ENCODE data around the gene BANP. TPM values are rescaled to one million over a fixed set of nuclear protein-coding genes. Genes with fewer than 3 reads are reported as not detected.

BANP gene
- total and polyA plus RNA-seq, 2 of the 8 experiments (the other 6 are each of a cell fraction or from before 2014, with no cell fraction given), result 25.8 to 39.8 TPM

DNA sequence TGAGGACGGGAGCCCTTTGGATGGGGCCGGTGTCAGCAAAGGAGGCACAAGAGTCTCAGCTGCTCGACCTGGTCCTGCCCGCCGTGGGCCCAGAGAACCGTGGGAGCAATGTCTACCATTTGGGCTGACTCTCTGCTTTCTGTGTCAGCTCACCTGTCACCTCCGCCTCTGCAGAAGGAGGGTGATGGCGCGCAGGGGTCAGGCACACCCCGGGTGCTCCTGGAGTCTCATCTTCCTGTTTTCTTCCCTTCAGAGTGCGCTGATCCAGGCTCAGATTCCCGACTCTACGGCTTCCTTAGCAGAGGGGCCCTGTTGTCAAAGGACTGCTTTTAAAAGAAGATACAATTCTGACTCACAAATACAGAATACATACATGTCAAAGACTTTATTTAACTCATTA, 167.1 kb downstream of the BANP start (continued):
- TF ChIP-seq, protein P1, sequence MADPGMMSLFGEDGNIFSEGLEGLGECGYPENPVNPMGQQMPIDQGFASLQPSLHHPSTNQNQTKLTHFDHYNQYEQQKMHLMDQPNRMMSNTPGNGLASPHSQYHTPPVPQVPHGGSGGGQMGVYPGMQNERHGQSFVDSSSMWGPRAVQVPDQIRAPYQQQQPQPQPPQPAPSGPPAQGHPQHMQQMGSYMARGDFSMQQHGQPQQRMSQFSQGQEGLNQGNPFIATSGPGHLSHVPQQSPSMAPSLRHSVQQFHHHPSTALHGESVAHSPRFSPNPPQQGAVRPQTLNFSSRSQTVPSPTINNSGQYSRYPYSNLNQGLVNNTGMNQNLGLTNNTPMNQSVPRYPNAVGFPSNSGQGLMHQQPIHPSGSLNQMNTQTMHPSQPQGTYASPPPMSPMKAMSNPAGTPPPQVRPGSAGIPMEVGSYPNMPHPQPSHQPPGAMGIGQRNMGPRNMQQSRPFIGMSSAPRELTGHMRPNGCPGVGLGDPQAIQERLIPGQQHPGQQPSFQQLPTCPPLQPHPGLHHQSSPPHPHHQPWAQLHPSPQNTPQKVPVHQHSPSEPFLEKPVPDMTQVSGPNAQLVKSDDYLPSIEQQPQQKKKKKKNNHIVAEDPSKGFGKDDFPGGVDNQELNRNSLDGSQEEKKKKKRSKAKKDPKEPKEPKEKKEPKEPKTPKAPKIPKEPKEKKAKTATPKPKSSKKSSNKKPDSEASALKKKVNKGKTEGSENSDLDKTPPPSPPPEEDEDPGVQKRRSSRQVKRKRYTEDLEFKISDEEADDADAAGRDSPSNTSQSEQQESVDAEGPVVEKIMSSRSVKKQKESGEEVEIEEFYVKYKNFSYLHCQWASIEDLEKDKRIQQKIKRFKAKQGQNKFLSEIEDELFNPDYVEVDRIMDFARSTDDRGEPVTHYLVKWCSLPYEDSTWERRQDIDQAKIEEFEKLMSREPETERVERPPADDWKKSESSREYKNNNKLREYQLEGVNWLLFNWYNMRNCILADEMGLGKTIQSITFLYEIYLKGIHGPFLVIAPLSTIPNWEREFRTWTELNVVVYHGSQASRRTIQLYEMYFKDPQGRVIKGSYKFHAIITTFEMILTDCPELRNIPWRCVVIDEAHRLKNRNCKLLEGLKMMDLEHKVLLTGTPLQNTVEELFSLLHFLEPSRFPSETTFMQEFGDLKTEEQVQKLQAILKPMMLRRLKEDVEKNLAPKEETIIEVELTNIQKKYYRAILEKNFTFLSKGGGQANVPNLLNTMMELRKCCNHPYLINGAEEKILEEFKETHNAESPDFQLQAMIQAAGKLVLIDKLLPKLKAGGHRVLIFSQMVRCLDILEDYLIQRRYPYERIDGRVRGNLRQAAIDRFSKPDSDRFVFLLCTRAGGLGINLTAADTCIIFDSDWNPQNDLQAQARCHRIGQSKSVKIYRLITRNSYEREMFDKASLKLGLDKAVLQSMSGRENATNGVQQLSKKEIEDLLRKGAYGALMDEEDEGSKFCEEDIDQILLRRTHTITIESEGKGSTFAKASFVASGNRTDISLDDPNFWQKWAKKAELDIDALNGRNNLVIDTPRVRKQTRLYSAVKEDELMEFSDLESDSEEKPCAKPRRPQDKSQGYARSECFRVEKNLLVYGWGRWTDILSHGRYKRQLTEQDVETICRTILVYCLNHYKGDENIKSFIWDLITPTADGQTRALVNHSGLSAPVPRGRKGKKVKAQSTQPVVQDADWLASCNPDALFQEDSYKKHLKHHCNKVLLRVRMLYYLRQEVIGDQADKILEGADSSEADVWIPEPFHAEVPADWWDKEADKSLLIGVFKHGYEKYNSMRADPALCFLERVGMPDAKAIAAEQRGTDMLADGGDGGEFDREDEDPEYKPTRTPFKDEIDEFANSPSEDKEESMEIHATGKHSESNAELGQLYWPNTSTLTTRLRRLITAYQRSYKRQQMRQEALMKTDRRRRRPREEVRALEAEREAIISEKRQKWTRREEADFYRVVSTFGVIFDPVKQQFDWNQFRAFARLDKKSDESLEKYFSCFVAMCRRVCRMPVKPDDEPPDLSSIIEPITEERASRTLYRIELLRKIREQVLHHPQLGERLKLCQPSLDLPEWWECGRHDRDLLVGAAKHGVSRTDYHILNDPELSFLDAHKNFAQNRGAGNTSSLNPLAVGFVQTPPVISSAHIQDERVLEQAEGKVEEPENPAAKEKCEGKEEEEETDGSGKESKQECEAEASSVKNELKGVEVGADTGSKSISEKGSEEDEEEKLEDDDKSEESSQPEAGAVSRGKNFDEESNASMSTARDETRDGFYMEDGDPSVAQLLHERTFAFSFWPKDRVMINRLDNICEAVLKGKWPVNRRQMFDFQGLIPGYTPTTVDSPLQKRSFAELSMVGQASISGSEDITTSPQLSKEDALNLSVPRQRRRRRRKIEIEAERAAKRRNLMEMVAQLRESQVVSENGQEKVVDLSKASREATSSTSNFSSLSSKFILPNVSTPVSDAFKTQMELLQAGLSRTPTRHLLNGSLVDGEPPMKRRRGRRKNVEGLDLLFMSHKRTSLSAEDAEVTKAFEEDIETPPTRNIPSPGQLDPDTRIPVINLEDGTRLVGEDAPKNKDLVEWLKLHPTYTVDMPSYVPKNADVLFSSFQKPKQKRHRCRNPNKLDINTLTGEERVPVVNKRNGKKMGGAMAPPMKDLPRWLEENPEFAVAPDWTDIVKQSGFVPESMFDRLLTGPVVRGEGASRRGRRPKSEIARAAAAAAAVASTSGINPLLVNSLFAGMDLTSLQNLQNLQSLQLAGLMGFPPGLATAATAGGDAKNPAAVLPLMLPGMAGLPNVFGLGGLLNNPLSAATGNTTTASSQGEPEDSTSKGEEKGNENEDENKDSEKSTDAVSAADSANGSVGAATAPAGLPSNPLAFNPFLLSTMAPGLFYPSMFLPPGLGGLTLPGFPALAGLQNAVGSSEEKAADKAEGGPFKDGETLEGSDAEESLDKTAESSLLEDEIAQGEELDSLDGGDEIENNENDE (IDR thresholded peaks at IDR 0.05; ENCODE audit: insufficient replicate concordance, low read length), result no peak
- TF ChIP-seq TCF12 (IDR thresholded peaks at IDR 0.05; ENCODE audit: low read depth, low read length) (no peak), HDAC6 (IDR thresholded peaks at IDR 0.05; ENCODE audit: low read depth, low read length) (no peak)
